Measurements from ENCODE around the gene ZNF282.

- TF ChIP-seq TGIF2 (CRISPR knock-in tag; IDR thresholded peaks at IDR 0.05) (no peak), THRA (IDR thresholded peaks at IDR 0.05) (no peak)
These were observed 14.3 kb downstream of the ZNF282 start for GRCh38 chr7:149209518-149210269.
